Endothelial cell of umbilical vein (primary cell): Measurements from ENCODE around the gene RASD1. TPM values are rescaled to one million over a fixed set of nuclear protein-coding genes. Genes with fewer than 3 reads are reported as not detected.
A peak's percentile ranks its signal among the peaks of the same experiment; 100 is the strongest.

Experiments
- BruUV-seq: library from RNA; stranded (reverse); fragments of 400-500 nt; replicated peaks from 2 replicates; lab custom pipeline; 2021; lab: Mats Ljungman, UMichigan
- CTCF ChIA-PET: fragments of 300-600, 350-600 bp; sonication (Branson Sonifier 250); formaldehyde crosslinking; loops from one replicate; lab custom pipeline; 2021; ENCODE audit warnings: antibody characterized with exemption, inconsistent platforms; lab: Charles Lee
- POLR2A ChIA-PET: fragments of 300-600, 350-600 bp; sonication (Branson Sonifier 250); formaldehyde crosslinking; loops from one replicate; lab custom pipeline; 2021; ENCODE audit warnings: antibody characterized with exemption, inconsistent platforms; lab: Charles Lee
- DNase-seq: peaks from one replicate; pipeline ENCODE4 v3.0.0-alpha.2; 2011; ENCODE audit warnings: low read depth, low spot score
- FAIRE-seq: peaks from 2 replicates; lab custom pipeline; 2011; peaks lifted over from hg19 to GRCh38; lab: Jason Lieb, UNC
- H2AFZ ChIP-seq: 2 replicates; pipeline ENCODE4 v1.6.0; 2012; ENCODE audit warnings: low read depth, low read length, control low read depth, inconsistent platforms
- H3K27ac ChIP-seq: 2 replicates; pipeline ENCODE4 v1.5.1; 2011; ENCODE audit warnings: low read depth, mild to moderate bottlenecking, control low read depth, low read length, moderate library complexity; ENCODE audit not compliant: insufficient read depth
- H3K27me3 ChIP-seq, 2 experiments: 2 replicates each; pipeline versions ENCODE4 v1.6.0 to v1.6.1; 2011; ENCODE audit warnings: low read length in 2 of 2, mixed read lengths in 1 of 2; ENCODE audit not compliant: control insufficient read depth in 2 of 2, insufficient read depth in 2 of 2
- H3K36me3 ChIP-seq, 2 experiments: 2 replicates in 1 of 2; 3 replicates in 1 of 2; pipeline ENCODE4 v1.5.1; 2011; ENCODE audit warnings: low read length in 2 of 2, mild to moderate bottlenecking in 1 of 2, moderate library complexity in 1 of 2; ENCODE audit not compliant: control insufficient read depth in 2 of 2, insufficient read depth in 2 of 2; ENCODE audit errors: extremely low read depth in 1 of 2
- H3K4me1 ChIP-seq: 3 replicates; pipeline ENCODE4 v1.5.1; 2011; ENCODE audit warnings: mild to moderate bottlenecking, low read length; ENCODE audit not compliant: control insufficient read depth, insufficient read depth; ENCODE audit errors: extremely low read depth
- H3K4me2 ChIP-seq: 2 replicates; pipeline ENCODE4 v1.6.1; 2011; ENCODE audit warnings: low read length, control low read depth, mixed read lengths; ENCODE audit not compliant: insufficient read depth
- H3K4me3 ChIP-seq, 3 experiments: fragments of 200-600 bp in 1 of 3; sonication (generic), shearing (Covaris generic) in 1 of 3; replicated peaks in 1 of 3; 2 replicates each; pipeline ENCODE4 v1.5.1; 2011 to 2016; ENCODE audit warnings: control low read depth in 3 of 3, low read length in 3 of 3, mild to moderate bottlenecking in 2 of 3, inconsistent platforms in 1 of 3, low read depth in 1 of 3, moderate library complexity in 1 of 3; ENCODE audit not compliant: insufficient read depth in 1 of 3
- H3K79me2 ChIP-seq: 2 replicates; pipeline ENCODE4 v1.6.0; 2012; ENCODE audit warnings: low read length, inconsistent platforms; ENCODE audit not compliant: control insufficient read depth, insufficient read depth
- H3K9ac ChIP-seq: replicated peaks from 2 replicates; pipeline ENCODE3; 2011; ENCODE audit warnings: low read length, control low read depth; ENCODE audit not compliant: insufficient read depth; ENCODE audit errors: extremely low read depth
- H3K9me1 ChIP-seq: replicated peaks from 3 replicates; pipeline ENCODE4 v1.6.0; 2011; ENCODE audit warnings: mild to moderate bottlenecking, low read length; ENCODE audit not compliant: control insufficient read depth, insufficient read depth; ENCODE audit errors: extremely low read depth
- H3K9me3 ChIP-seq: replicated peaks from 2 replicates; pipeline ENCODE4 v1.5.1; 2012; ENCODE audit warnings: low read length, inconsistent platforms; ENCODE audit not compliant: control insufficient read depth, insufficient read depth
- H4K20me1 ChIP-seq: replicated peaks from 2 replicates; pipeline ENCODE3; 2011; ENCODE audit warnings: mild to moderate bottlenecking, low read length; ENCODE audit not compliant: control insufficient read depth, insufficient read depth; ENCODE audit errors: extremely low read depth
- EZH2 ChIP-seq: IDR thresholded peaks from 2 replicates; pipeline ENCODE4 v1.6.1; 2012; ENCODE audit warnings: borderline replicate concordance, low read depth, mild to moderate bottlenecking, moderate library complexity, low read length, inconsistent platforms; ENCODE audit not compliant: severe bottlenecking
- FOS ChIP-seq: IDR thresholded peaks from 2 replicates; pipeline ENCODE4 v1.6.1; 2011; ENCODE audit warnings: mild to moderate bottlenecking, low read length, moderate library complexity, borderline replicate concordance; ENCODE audit not compliant: insufficient read depth
- GATA2 ChIP-seq: IDR thresholded peaks from 2 replicates; pipeline ENCODE4 v1.7.0; 2011; ENCODE audit warnings: low read depth, mild to moderate bottlenecking, moderate library complexity, mixed read lengths, low read length; ENCODE audit not compliant: insufficient read length, insufficient read depth
- JUN ChIP-seq: IDR thresholded peaks from 2 replicates; pipeline ENCODE4 v1.6.1; 2011; ENCODE audit warnings: borderline replicate concordance, low read depth; ENCODE audit not compliant: insufficient read length, insufficient read depth
- MAX ChIP-seq: IDR thresholded peaks from 2 replicates; pipeline ENCODE4 v1.6.1; 2011; ENCODE audit not compliant: insufficient read depth, insufficient read length
- MYC ChIP-seq: IDR thresholded peaks from one replicate; pipeline ENCODE4 v1.6.1; 2011; ENCODE audit warnings: mild to moderate bottlenecking, low read depth, low read length
- POLR2A ChIP-seq: IDR thresholded peaks from 2 replicates; pipeline ENCODE4 v1.6.1; 2012; ENCODE audit warnings: low read depth, mild to moderate bottlenecking, control low read depth, low read length
- POLR2AphosphoS5 ChIP-seq: IDR thresholded peaks from 2 replicates; pipeline ENCODE4 v1.6.1; 2012; ENCODE audit warnings: low read depth, mild to moderate bottlenecking, control low read depth, low read length, moderate library complexity; ENCODE audit not compliant: insufficient read depth
- dilution Hi-C: fragments of 300-500 bp; cut with MboI; formaldehyde crosslinking; loops from one replicate; pipeline ENCODE4 v1.15.0; 2019; ENCODE audit warnings: low sequenced_read_pairs; ENCODE audit not compliant: extremely low pct_ligation_motif_present
- intact Hi-C: fragments of 100-400 bp; cut with micrococcal nuclease; formaldehyde crosslinking; loops from one replicate; pipeline ENCODE4 v1.10.0; 2022
- polyA plus RNA-seq, 4 experiments: library from polyadenylated mRNA; depleted of rRNA in 3 of 4; stranded (reverse) in 3 of 4; unstranded in 1 of 4; fragments of >200 nt; gene quantifications; 2 replicates each; pipeline versions ENCODE4 v1.2.1 to v1.2.3, GENCODE V29; 2011 to 2012; ENCODE audit warnings: missing spikeins in 1 of 4
- total RNA-seq: library from RNA; stranded (reverse); gene quantifications from 2 replicates; pipeline ENCODE4 v1.2.3, GENCODE V29; 2021
- TF ChIP-seq, protein P1 (sequence below), 2 donors: IDR thresholded peaks; 1 replicate in 1 of 2; 2 replicates in 1 of 2; pipeline ENCODE4 v1.5.1; 2011; ENCODE audit warnings: low read length in 2 of 2, mild to moderate bottlenecking in 2 of 2, moderate library complexity in 2 of 2, control low read depth in 1 of 2, inconsistent platforms in 1 of 2, low read depth in 1 of 2; ENCODE audit not compliant: insufficient read depth in 1 of 2; ENCODE audit errors: extremely low read depth in 1 of 2

The RASD1 gene
- total and polyA plus RNA-seq, 2 donors (not counting 3 experiments of a cell fraction or from before 2014, with no cell fraction given) = 4.2 to 15.7 TPM

DNA sequence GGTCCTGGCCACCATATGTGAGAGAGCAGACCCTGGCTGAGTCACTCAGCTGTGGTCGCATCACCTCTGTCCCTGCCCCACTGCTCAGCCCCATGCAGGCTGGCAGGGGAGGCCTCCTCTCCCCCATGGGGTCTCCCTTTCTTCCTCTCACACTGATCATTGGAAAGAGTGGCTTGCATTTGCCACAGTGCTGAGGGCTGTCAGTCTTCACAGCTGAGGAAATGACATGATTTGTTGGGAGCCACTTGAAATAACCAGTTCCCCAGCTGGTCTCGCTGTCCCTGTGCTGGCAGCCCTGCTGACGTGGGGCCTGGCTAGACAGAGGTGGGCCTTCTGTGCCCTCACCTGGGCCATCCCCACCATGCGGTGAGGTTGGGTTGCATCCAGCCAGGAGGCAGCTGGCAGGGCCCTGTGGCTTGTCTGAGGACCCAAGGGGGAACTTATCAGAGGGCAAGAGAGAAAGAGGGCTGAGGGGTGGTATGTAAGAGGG, 49.5 kb downstream of the RASD1 start:
- dilution Hi-C loops (no loop called here), intact Hi-C loops (loop anchor here (1.0 to 2.0 kb wide), 5 partner anchors 30 to 266 kb away; partner anchors contain the start of genes MED9 and RASD1)
- H3K27me3 ChIP-seq = peaks cover 0 to 2% of the 10 kb centered on the region in 2 experiments
- no peaks in the 10 kb centered on the region for H4K20me1 ChIP-seq
- FAIRE-seq (peak; percentile 58), DNase-seq (no peak)
- CTCF ChIA-PET = interaction anchor here (1.0 to 2.0 kb wide), 7 partner anchors 19 to 91 kb away, joined by 3 to 10 read pairs (median 4); partner anchors contain the start of gene RASD1
- H3K79me2 ChIP-seq = no peaks in the 10 kb centered on the region
- TF ChIP-seq EZH2 (no peak), POLR2A (no peak), FOS (no peak), MAX (no peak), MYC (no peak), POLR2AphosphoS5 (no peak), JUN (no peak), GATA2 (no peak)
- TF ChIP-seq, protein P1, sequence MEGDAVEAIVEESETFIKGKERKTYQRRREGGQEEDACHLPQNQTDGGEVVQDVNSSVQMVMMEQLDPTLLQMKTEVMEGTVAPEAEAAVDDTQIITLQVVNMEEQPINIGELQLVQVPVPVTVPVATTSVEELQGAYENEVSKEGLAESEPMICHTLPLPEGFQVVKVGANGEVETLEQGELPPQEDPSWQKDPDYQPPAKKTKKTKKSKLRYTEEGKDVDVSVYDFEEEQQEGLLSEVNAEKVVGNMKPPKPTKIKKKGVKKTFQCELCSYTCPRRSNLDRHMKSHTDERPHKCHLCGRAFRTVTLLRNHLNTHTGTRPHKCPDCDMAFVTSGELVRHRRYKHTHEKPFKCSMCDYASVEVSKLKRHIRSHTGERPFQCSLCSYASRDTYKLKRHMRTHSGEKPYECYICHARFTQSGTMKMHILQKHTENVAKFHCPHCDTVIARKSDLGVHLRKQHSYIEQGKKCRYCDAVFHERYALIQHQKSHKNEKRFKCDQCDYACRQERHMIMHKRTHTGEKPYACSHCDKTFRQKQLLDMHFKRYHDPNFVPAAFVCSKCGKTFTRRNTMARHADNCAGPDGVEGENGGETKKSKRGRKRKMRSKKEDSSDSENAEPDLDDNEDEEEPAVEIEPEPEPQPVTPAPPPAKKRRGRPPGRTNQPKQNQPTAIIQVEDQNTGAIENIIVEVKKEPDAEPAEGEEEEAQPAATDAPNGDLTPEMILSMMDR (IDR thresholded peaks at IDR 0.05; ENCODE audit: extremely low read depth in 1 of 2, insufficient read depth in 1 of 2, low read depth in 1 of 2, low read length in 2 of 2) = no peak
- no peaks in the 10 kb centered on the region for H3K9me3 ChIP-seq
- H3K9me1 ChIP-seq = no peaks in the 10 kb centered on the region
- H3K36me3 ChIP-seq = no peaks in the 10 kb centered on the region
- H3K4me1 ChIP-seq = peaks cover 26% of the 10 kb centered on the region
- H3K4me3 ChIP-seq = no peak overlapping the region
- BruUV-seq = TSS peak; percentile 87
- POLR2A ChIA-PET = interaction anchor here (1.9 kb wide), 1 partner anchor 49 kb away, joined by 9 read pairs; the partner anchor contains the start of gene RASD1
- peak overlapping the region; percentile 26 for H3K4me2 ChIP-seq
- no peak overlapping the region for H2AFZ ChIP-seq
- peak overlapping the region; percentile 45 for H3K9ac ChIP-seq
- peak overlapping the region; percentile 90 for H3K27ac ChIP-seq
